NCI-H1092 (cell line): ENCODE measurements around the gene COLEC12.

ENCODE experiments used
- DNase-seq: peaks from one replicate; lab custom pipeline; 2025; lab: John Stamatoyannopoulos, UW

The COLEC12 gene

DNA sequence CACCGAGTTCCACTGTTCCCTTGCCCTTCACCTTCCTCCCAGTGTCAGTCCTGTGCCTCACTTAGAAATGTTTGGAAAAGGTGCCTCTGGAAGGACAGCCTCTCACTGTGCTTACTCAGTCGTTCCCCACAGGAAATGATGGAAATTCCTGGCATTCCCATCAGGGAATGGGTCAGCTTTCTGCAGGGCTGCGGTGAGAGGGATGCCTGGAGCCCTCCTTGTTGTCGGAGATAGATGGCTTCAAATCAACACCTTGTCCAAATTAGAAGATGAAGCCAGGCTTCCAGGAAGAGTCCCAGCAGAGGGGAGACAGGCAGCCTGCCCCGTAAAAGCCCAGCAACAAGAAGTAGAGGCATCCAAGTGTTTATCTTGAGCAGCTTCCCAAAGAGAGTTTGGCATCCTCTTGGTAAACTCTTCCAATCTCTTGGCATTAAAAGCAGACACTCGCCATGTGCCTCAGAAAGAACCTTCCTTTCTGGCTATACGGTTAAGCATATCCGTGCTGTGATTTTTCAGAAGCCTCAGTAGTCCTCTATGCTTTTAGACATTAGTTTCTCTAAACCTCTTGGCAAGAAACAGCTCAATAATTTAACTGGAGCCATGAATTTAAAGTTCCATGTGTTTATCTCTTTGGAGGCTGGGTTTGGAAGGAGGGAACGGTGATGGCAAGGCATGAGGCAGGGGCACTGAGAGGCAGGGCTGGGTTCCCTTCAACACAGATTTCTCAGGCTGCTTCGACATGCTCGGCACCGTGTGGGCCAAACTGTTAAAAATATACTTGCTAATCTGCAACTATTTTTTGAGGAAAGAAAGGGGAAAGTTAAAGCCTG, 25.1 kb downstream of the COLEC12 start:
- DNase-seq: no peak

DNA sequence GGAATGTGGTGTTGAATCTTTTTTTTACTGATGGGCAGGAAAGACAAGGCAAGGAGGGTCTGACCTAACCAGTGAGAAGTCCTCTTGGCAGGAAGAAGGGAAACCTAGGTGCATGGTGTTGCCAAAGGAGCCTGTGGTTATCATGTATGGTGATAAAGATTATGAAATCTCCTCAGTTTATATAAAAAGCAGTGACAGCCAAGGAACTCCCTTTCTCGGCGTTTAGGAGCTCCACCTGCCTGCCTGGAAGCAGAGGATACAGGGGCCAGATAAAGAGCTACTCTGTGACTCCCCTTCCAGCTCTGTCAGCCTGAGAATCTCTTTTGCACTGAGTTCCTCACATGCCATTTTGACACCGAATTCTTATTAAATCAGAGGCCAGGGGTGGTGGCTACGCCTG, 26.1 kb downstream of the COLEC12 start:
- DNase-seq: no peak

DNA sequence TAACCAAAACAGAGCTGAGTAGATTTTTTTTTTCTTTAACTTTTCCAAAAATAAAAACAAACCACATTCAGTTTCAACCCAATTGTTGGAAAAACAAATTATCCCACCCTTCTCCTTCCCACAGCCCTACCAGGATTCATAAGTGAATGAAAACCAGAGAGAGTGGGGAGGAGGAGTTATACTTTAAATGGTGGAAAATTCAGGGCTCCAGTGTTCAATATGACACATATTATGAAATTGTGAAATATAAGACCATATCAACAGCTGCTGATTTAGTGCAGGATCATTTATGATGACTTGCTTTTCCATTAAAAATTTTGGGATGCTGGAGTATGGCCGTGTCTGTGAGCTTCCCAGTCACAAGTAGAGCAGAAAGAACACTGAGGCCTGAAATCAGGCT, 26.7 kb downstream of the COLEC12 start:
- DNase-seq: no peak

DNA sequence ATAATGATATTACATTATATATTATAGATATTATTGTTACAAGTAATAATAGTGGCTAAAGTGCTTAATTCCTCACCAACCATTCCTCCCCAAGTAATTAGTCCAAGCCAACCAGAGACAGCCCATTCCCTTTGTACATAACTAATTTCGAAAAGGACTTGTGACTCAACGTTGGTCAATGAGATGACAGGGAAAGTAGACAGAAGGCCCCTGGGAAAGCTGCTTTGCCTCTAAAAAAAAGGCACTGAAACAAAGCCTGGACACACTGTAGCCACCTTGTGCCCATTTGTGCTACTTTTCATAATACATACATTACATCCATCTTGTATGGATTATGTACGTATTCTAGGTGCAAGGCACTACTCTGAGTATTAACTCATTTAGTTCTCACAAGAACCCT, 28.8 kb downstream of the COLEC12 start:
- no peak for DNase-seq

DNA sequence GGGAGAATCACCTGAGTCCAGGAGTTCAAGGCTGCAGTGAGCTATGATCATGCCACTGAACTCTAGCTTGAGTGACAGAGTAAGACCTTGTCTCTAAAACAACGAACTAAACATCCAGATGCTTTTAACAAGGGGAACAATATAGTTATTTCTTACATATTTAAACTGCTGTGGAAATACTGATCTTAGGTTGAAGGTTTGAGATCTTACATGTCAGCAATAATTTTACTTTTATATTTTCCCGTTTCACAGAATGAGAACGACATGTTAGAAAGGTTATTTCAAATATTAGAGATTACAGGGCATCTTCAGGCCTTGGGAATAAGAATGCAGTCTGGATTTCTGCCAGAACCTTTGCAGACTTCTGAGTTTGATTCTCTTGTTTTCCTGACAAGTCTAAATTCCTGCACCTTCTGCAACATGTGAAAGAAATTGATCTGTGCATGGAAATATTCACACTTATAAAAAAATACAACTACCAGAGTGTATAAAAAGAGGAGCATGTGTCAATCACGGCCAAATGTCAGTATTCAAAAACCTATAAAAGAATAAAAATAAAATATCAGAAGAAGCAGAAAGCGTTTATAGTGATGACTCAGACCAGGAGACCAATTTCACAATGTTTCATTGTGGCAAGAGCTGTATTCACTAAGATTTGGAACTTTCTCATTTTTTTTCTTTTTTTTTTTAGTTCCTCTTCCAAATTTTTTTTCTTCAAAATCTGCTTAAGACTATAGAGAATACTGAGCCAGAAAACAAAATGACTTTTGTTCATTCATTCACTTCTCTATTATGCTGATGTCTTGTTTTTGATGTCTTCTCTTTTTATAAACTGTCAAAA, 29.6 kb downstream of the COLEC12 start:
- no peak for DNase-seq

DNA sequence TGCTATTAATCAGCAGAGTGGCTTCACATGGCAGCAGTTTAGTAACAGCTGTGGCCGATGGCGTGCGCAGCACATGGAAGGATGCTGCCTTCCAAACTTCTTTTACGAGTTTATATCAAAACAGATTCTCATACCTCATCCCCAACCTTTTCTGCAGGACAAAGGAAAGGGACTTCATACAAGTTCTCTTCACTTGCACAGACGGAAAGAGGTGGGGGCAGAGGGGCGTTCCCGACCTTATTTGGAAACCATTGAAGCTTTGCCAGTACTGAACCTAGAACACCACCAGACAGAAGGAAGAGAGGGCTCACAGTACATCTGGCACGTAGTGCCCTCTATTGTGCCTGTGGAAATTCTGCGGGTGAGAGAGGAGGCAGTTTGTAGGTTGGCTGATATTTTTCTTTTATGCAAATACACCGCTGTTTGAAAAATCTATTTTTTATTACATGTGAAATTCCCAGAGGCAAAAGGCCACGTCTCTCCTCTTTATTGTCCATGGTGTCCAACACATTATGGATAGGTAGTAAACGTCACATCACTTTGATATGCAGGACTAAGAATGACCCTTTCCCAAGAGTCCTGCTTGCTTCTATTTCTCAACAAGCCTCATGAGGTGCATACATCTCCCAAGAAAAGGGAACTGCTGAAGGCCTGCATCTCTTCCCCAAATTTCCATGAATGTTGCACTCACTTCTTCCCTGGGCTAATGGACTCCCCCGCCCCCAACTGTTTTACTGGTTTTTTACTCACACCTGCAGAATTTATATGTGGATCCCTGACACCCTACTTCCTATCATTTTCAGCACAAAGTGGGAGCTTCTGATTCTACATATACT, 31.3 kb downstream of the COLEC12 start:
- DNase-seq: no peak

DNA sequence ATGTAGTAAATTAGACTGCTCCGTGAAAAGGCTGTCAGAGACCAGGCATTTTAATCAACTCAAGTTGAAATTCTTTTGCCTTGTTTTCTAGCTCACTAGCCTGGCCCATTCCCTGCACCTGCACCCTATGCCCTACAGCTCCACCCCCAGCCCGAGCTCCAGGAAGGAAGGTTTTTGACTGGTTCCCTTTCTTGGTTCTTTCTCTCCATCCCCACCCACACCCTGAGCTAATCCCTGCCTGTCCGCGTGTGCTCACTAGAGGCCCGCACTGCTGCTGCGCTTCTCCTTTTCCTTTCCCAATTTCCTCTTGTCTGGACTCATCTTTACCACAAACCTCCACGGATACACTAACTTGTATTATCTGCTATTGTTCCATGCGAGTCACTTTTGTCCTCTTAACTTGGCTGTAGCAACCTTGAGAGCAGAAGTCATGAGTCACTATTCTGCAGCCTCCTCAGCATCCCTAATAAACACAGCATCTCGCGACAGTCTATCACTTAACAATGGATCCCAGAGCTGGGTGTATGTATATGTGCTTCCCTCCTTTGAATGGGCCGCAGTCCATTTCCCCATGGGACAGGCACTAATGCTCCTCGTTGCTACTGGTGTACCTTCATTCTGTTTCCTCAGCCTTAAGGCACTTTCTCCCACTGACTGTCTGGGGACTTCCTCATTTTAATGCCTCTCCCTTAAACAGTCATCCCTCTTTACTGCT, 36.5 kb downstream of the COLEC12 start:
- DNase-seq: no peak

DNA sequence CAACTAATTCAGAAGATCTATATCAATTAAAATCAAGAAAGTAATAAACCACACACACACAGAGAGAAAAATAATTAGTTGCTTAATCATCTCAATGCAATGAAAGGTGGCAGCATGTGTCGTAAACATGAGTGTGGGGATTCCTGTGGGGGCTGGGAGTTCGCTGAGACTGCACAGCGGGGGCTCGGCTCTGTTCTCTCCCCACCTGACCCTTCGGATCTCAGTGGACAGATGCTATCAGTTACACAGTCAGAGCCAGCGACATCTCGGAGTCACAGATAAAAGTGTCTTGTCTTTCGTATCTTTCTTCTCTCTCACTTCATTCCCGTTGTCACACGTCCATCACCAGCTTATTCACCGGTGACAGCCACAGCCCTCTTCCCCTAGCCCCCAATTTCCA, 37.1 kb downstream of the COLEC12 start:
- DNase-seq: no peak

DNA sequence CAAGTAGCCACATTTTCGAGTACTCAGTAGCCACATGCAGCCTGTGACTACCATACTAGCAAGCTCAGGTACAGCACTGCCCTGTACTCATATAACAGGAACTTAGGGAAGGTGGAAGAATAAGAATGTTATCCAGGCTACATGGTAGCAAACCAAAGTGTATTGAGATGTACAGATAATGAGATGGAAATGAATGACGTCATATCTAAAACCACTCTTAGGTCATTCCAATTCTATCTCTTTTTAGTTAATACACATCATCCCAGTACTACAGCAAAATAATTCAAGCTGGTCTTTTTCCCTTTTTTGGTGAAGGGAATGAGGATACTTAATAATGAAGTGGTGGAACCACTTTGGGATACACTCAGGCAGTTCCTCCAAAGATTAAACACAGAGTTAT, 38.7 kb downstream of the COLEC12 start:
- no peak for DNase-seq

DNA sequence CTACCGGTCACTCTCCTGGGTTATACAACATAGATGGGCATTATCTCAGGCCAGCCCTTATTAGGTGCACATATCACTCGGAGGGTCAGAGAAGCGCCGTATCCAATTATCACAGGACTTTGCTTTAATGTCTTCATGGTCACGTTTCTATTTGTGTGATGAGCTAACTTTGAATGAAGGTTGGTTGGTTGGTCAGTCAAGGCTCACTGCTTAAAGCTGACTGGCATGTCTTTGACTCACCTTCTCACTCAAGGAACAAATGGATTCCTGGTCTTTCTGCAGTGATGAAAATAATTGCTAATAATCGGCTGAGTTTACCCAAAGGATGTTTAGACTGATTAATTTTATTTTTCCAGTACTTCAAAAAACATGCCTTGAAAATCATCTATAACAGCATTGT, 39.7 kb downstream of the COLEC12 start:
- no peak for DNase-seq

DNA sequence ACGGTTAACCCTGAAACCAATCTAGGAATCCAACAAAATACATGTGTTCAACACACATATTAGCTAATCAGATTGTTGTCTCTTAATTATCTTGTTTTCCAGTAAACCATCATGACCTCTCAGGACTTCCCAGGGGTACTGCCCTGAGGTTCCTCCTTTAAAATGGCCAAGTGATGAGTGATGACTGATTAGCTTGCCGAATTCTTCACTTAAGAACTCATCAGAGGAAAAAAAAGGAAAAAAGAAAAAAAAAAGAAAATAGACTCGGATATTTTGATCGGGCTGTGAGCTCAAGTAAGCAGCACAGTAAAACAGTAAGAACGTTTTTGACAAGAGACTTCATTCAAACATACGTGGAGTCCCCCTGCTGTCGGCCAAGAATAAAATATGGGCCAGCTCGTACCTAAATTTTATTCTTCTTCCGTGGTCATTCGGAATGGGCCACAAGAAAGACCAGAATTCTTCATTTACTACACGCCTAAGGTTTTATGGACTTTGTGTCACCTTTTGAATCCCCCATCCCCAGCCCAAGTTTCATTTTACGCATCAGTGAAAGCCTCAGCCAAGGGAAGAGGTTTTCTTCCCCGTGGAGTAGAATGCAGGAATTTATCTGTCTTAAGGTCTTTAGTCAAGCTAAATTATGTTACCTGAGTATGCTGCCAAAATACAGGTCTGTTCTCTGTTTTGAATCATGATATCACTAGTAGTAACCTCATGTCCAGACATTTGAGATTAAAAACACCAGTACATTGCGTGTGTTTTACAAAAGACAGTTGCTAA, 40.5 kb downstream of the COLEC12 start:
- no peak for DNase-seq

DNA sequence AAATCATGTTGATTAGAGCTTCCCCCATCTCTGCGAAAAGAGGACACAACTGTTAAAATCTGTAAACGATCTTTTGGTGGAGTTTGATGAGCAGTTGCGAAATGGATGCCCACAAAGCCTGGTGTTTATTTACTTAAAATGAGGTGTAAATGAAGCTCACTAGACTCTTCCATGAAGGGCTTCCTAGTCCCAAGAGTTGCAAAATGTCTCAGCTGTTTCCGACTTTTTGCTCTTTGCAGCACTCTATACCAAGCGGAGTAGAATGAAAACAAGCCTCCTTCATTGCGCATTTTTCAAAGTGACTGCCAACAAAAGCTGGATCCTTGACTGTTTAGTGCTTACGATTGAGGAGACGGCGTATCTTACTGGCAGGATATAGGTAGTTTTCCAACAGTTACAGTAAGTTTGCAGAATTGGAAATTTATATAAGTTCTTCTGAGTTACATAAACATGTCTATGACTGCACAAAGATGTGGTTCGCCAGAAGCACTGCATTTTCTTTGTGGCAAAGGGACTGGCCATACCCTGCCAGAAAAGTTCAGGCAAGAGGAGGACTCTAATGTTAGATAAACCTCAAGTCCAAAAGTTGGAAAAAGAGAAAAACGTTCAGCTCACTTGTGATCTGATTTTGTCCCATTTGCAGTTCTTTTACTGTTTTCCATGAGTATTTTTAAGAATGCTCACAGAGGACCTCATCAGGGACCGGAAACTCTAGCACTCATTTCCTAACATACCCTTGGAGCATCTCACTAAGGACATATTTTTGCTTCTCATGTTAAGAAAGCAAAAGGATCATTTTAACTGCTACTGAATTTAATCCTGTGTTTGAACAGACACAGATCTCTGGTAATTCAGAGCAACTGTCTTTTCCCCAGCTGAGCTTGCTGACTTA, 42.7 kb downstream of the COLEC12 start:
- no peak for DNase-seq

DNA sequence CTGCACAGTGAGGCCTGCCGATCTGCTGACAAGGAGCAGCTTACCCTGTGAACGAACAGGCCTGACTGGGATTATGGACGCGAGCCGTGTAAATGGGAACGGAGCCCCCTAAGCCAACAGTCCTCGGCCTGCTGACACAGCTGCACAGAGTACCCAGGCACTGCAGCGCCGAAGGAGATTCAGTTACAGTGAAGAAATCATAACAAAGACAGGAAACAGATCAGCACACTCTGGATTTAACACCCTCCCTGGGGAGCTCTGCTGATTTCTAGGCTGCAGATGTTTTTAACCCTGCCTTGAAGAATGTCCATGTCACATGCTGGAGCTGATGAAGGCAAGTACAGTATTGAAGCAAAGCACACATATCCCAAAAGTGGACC, 43.4 kb downstream of the COLEC12 start:
- no peak for DNase-seq

DNA sequence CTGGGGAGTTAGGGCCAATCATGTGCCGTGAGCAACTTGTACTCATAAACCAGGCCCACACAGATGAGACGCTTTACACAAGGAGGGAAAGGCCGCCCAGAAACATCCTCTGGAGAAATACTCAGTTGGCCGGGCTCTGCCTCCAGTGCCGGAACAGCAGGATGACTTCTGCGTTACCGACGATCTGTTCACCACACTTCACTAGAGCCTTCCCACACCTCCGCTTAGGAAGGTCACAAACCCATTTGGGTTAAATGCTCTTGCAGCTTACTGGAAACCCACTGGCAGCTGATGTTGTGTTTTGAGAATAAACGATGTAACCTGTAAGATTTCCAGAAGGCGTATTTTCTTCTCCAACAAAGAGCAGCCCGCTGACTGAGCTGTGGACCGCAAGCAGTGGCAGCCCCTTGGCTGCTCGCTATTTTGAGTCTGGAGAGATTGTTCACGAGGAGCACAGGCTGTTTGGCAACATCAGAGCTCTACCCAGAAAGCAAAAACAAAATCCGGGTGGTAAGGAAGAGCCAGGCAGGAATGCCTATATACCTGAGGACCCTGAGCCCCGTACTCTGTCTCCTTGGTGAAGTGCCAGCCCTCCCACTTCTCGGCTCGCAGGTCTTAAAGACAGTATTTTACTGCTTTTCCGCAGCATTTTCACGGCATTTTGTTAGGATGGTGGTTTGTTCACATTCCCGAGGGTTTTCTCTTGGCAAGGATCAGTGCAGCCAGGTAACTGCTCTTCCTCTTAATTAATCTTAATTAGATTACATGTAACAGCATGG, 44.0 kb downstream of the COLEC12 start:
- DNase-seq: no peak

DNA sequence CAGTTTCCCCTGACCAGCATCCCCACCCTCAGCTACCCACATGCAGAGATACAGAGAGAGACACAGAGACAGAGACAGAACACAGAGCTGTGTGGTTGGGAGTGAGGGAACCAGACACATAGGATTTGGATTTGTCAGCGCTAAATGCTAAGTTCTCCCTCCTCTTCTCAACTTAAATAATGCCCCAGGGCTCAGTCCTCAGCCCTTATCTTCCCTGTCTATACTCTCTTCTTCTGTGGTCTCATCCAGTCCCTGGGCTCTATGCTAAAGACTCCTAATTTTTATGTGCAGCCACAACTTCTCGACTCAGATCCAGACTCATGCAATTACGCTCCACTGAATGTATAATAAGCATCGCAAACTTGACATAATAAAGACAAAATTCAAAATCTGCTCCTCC, 47.1 kb downstream of the COLEC12 start:
- DNase-seq: no peak

DNA sequence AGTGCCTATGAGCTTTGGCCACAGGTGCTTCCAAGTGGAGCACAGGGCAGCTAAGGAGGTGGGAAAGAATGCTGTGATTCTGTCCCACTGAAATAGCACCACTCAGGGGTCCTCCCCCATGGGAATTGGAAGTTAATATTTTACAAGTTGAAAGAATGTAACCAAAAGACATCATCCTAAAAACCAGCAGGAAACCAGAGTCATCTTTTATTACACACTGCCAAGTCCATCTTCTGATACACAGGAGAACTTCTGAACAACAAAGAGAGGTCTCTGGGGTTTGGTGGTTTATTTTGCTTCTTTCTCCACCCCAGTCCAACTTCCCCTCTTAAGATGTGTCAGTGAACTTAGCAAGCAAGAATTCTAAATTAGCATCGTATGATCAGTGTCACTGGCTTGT, 47.7 kb downstream of the COLEC12 start:
- no peak for DNase-seq

DNA sequence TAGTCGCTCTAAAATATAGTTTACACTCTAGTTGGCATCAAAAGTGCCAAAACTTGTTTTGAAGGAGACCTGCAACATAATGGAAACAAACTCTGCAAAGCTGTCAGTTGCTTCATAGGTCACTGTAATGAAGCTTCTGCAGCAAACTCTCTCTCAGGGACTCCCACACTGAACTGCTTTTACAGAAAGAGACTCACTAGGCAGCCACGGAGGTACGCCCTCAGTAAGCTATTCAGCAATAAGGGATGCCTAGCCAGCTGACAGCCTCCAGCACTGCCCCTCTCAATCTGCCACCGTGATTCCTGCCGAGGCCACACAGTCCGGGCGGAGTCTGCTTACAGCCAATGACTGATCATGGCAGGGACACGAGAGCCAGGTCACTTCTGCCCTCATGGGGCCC, 51.1 kb downstream of the COLEC12 start:
- DNase-seq: no peak

DNA sequence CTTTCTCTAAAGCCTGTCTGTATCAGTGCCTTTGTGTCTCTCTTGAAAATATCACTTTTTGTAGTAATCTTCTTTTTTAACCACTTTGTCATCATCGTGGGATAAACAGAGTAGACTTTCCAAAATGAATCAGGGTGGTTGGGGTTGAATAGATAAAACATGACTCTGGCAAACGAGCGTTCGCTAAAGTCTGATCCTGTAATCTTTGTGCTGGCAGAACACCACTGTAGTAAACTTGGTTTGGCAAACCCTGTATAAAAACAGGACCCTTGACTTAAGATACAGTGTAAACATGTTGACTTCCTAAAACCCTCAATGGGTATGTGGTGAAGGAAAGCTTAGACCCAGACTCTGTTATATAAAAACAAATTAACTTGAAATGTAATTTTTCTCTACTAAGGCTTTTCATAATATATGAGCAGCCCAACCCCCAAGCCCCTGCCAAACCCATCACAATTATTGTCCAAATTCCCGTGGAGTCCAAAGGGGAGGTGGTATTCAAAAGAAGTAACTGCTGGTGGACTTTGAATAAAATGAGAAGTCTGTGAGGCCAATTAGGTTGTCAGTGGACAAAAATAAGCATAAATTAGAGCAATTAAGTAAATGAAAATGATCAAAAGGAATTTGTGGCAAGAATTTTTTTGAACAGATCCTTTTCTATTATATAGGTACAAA, 52.2 kb downstream of the COLEC12 start:
- no peak for DNase-seq
